H1 (cell line): ENCODE data around the gene RPS21. TPM values are rescaled to one million over a fixed set of nuclear protein-coding genes. Genes with fewer than 3 reads are reported as not detected.

Experiments used
- BACH1 ChIP-seq: IDR thresholded peaks from 2 replicates; pipeline ENCODE4 v1.6.1; 2012; ENCODE audit warnings: low read length, improper control_type of control experiment
- CBX5 ChIP-seq: fragments of 300-800, 300-1000 bp; sonication (generic); IDR thresholded peaks from 2 replicates; pipeline ENCODE4 v1.7.1; 2016; ENCODE audit warnings: antibody characterized with exemption, low read length, low read depth
- CBX8 ChIP-seq: fragments of 300-800, 300-1000 bp; sonication (generic); IDR thresholded peaks from 2 replicates; pipeline ENCODE4 v1.7.1; 2016; ENCODE audit warnings: low read depth, low read length, borderline replicate concordance
- CHD7 ChIP-seq: fragments of 300-600 bp; sonication (generic); IDR thresholded peaks from 2 replicates; pipeline ENCODE4 v1.7.1; 2012; ENCODE audit warnings: low read length, moderate library complexity, mild to moderate bottlenecking, inconsistent platforms; ENCODE audit not compliant: insufficient replicate concordance
- MAFK ChIP-seq: IDR thresholded peaks from 2 replicates; pipeline ENCODE4 v1.6.1; 2012; ENCODE audit warnings: low read depth, mild to moderate bottlenecking, improper control_type of control experiment, low read length
- NANOG ChIP-seq: IDR thresholded peaks from 2 replicates; pipeline ENCODE4 v1.6.1; 2011; ENCODE audit warnings: low read length, low read depth, mild to moderate bottlenecking, inconsistent platforms; ENCODE audit not compliant: insufficient read depth, poor library complexity, severe bottlenecking
- POLR2AphosphoS5 ChIP-seq: IDR thresholded peaks from 2 replicates; pipeline ENCODE4 v1.6.1; 2011; ENCODE audit warnings: low read depth, low read length
- TAF1 ChIP-seq: IDR thresholded peaks from 2 replicates; pipeline ENCODE4 v1.6.1; 2011; ENCODE audit warnings: mild to moderate bottlenecking, low read depth, low read length
- ZNF274 ChIP-seq: IDR thresholded peaks from 2 replicates; pipeline ENCODE4 v1.7.0; 2012; ENCODE audit warnings: low read length, borderline replicate concordance; ENCODE audit errors: extremely low read depth
- polyA plus RNA-seq, 7 experiments: library from polyadenylated mRNA; depleted of rRNA in 3 of 7; stranded (reverse) in 5 of 7; unstranded in 2 of 7; fragments of >200 nt in 5 of 7; fragments of 200-250 nt in 2 of 7; gene quantifications; 1 replicate in 5 of 7; 2 replicates in 1 of 7; 4 replicates in 1 of 7; pipeline versions ENCODE4 v1.2.1 to v1.2.3, GENCODE V29; 2011 to 2013; ENCODE audit warnings: missing spikeins in 2 of 7, mixed read lengths in 2 of 7
- total RNA-seq: library from RNA; stranded (reverse); fragmentation: NEBNext Ultra II Directional; extraction: Animal tissue kit (Norgen Biotek cat#: 25700); gene quantifications from 2 replicates; pipeline ENCODE4 v1.2.1, GENCODE V29; 2021
- TF ChIP-seq, protein P1 (sequence below): IDR thresholded peaks from 2 replicates; pipeline ENCODE4 v1.6.1; 2012; ENCODE audit warnings: inconsistent platforms

RPS21 gene
- total and polyA plus RNA-seq, 2 of the 8 experiments (the other 6 are each of a cell fraction or from before 2014, with no cell fraction given): 1,787 to 7,219 TPM

GRCh38 chr20:62367633-62368391 is 19.1 kb upstream of the RPS21 start (continued):
- TF ChIP-seq CHD7 (no peak), CBX5 (no peak), CBX8 (no peak), MAFK (no peak), NANOG (no peak), ZNF274 (no peak), TAF1 (no peak), BACH1 (no peak), POLR2AphosphoS5 (no peak; the same call in 1 of the 2 replicates)
- TF ChIP-seq, protein P1, sequence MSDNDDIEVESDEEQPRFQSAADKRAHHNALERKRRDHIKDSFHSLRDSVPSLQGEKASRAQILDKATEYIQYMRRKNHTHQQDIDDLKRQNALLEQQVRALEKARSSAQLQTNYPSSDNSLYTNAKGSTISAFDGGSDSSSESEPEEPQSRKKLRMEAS: peak; percentile 93
